Smooth muscle cell (in vitro differentiated cells): ENCODE results near the gene COQ2. TPM values are rescaled to one million over a fixed set of nuclear protein-coding genes. Genes with fewer than 3 reads are reported as not detected.
A peak's percentile ranks its signal among the peaks of the same experiment; 100 is the strongest.

Experiments used
- DNase-seq: peaks from one replicate; lab custom pipeline; 2025; ENCODE audit not compliant: unreplicated experiment; lab: John Stamatoyannopoulos, UW
- H2AFZ ChIP-seq: fragments of 200-600 bp; sonication (generic); 2 replicates; pipeline ENCODE4 v1.6.0; 2016; ENCODE audit warnings: antibody characterized with exemption, low read depth, mild to moderate bottlenecking
- H3F3A ChIP-seq: fragments of 200-600 bp; sonication (generic); 2 replicates; pipeline ENCODE4 v1.6.0; 2017; ENCODE audit warnings: antibody characterized with exemption, low read depth
- H3K27ac ChIP-seq: fragments of 200-600 bp; sonication (generic); 2 replicates; pipeline ENCODE4 v1.5.1; 2016; ENCODE audit warnings: low read depth, mild to moderate bottlenecking
- H3K27me3 ChIP-seq: fragments of 200-600 bp; sonication (generic); 2 replicates; pipeline ENCODE4 v1.6.1; 2016; ENCODE audit warnings: low read depth, mild to moderate bottlenecking
- H3K36me3 ChIP-seq: fragments of 200-600 bp; sonication (generic); 2 replicates; pipeline ENCODE4 v1.5.1; 2016; ENCODE audit warnings: low read depth
- H3K4me1 ChIP-seq: fragments of 200-600 bp; sonication (generic); 2 replicates; pipeline ENCODE4 v1.5.1; 2016; ENCODE audit warnings: low read depth
- H3K4me2 ChIP-seq: fragments of 200-600 bp; sonication (generic); 2 replicates; pipeline ENCODE4 v1.6.0; 2016; ENCODE audit warnings: mild to moderate bottlenecking
- H3K4me3 ChIP-seq: fragments of 200-600 bp; sonication (generic); 2 replicates; pipeline ENCODE4 v1.5.1; 2016; ENCODE audit warnings: mild to moderate bottlenecking
- H3K79me2 ChIP-seq: fragments of 200-600 bp; sonication (generic); 2 replicates; pipeline ENCODE4 v1.6.0; 2016; ENCODE audit warnings: low read depth, mild to moderate bottlenecking
- H3K9ac ChIP-seq: fragments of 200-600 bp; sonication (generic); 2 replicates; pipeline ENCODE4 v1.6.0; 2016; ENCODE audit warnings: low read depth
- H3K9me3 ChIP-seq: fragments of 200-600 bp; sonication (generic); replicated peaks from 2 replicates; pipeline ENCODE4 v1.5.1; 2016; ENCODE audit warnings: low read depth
- H4K20me1 ChIP-seq: fragments of 200-600 bp; sonication (generic); 2 replicates; pipeline ENCODE4 v1.6.0; 2016; ENCODE audit warnings: low read depth
- CTCF ChIP-seq: fragments of 200-600 bp; sonication (generic); IDR thresholded peaks from 2 replicates; pipeline ENCODE4 v1.5.1; 2017; ENCODE audit warnings: borderline replicate concordance, mild to moderate bottlenecking, antibody characterized with exemption; ENCODE audit not compliant: insufficient read depth, poor library complexity, severe bottlenecking
- WGBS: methylation state at CpG from one replicate; pipeline ENCODE4 v1.1.7; 2016; ENCODE audit warnings: low lambda C conversion rate; 5-methylcytosine and 5-hydroxymethylcytosine counted together
- polyA plus RNA-seq: library from polyadenylated mRNA; unstranded; fragments of >200 nt; fragmentation: Nextera tagmentation; extraction: Ambion mirVana; gene quantifications from 2 replicates; pipeline ENCODE4 v1.2.1, GENCODE V29; 2016
- total RNA-seq: library from RNA; depleted of rRNA; stranded (reverse); fragments of >200 nt; gene quantifications from 2 replicates; pipeline ENCODE4 v1.2.3, GENCODE V29; 2014

COQ2 gene
- total RNA-seq (5.7 and 7.3 TPM in 2 replicates), polyA plus RNA-seq (8.1 and 11.5 TPM in 2 replicates)

- WGBS, result under 1% methylated on average over 76 of the region's 76 CpGs
- Histone ChIP-seq H3K4me1 (peaks cover 3% of the 10 kb centered on the region), H3K9me3 (no peaks in the 10 kb centered on the region), H4K20me1 (no peaks in the 10 kb centered on the region), H3K36me3 (no peaks in the 10 kb centered on the region), H3K4me3 (peak within 1 kb of the TSS; percentile 67), H3K79me2 (no peaks in the 10 kb centered on the region), H3K4me2 (peak within 1 kb of the TSS; percentile 89), H3K27me3 (no peaks in the 10 kb centered on the region), H3K9ac (peak within 1 kb of the TSS; percentile 74), H2AFZ (peak within 1 kb of the TSS; percentile 91), H3K27ac (peak within 1 kb of the TSS; percentile 81), H3F3A (no peaks in the 10 kb centered on the region)
- peak; percentile 98 for DNase-seq
- TF ChIP-seq CTCF, result no peak
These were observed at the start of gene COQ2 for GRCh38 chr4:83284193-83285054. Gene COQ2, minus strand, starts transcription at chr4:83284798. Its CDS starts 34 bp downstream, at chr4:83284764.

GRCh38 chr4:83331956-83332355 is 47.4 kb upstream of the COQ2 start:
- no peak for TF ChIP-seq CTCF
- Histone ChIP-seq H2AFZ (no peak overlapping the region), H3K4me2 (no peak overlapping the region), H3K9me3 (no peaks in the 10 kb centered on the region), H3K79me2 (no peaks in the 10 kb centered on the region), H3K27ac (no peak overlapping the region), H4K20me1 (no peaks in the 10 kb centered on the region), H3K4me3 (no peak overlapping the region), H3K27me3 (peaks cover 32% of the 10 kb centered on the region), H3F3A (no peaks in the 10 kb centered on the region), H3K4me1 (peaks cover 5% of the 10 kb centered on the region), H3K36me3 (no peaks in the 10 kb centered on the region), H3K9ac (no peak overlapping the region)
- 77% methylated on average over 3 of the region's 3 CpGs for WGBS
- no peak for DNase-seq

GRCh38 chr4:83329521-83330110 is 45.0 kb upstream of the COQ2 start:
- Histone ChIP-seq H3K9me3 (no peaks in the 10 kb centered on the region), H3K36me3 (no peaks in the 10 kb centered on the region), H3K27ac (no peak overlapping the region), H3K4me1 (no peaks in the 10 kb centered on the region), H2AFZ (no peak overlapping the region), H3K27me3 (peaks cover 18% of the 10 kb centered on the region), H3K4me3 (no peak overlapping the region), H3K4me2 (no peak overlapping the region), H3K9ac (no peak overlapping the region), H3F3A (no peaks in the 10 kb centered on the region), H3K79me2 (no peaks in the 10 kb centered on the region), H4K20me1 (no peaks in the 10 kb centered on the region)
- no peak for DNase-seq
- no peak for TF ChIP-seq CTCF
- 71% methylated on average over 5 of the region's 5 CpGs for WGBS
